GM10847 (cell line): Measurements from ENCODE around the gene IRS1.

Experiments used
- POLR2A ChIP-seq: IDR thresholded peaks from 2 replicates; pipeline ENCODE4 v1.6.1; 2011; ENCODE audit not compliant: insufficient read length; ENCODE audit errors: extremely low read depth

IRS1 gene

GRCh38 chr2:226733189-226733858, 66.3 kb downstream of the IRS1 start:
- TF ChIP-seq POLR2A: no peak

- TF ChIP-seq POLR2A: no peak
These were observed 67.0 kb downstream of the IRS1 start for GRCh38 chr2:226732478-226733188.

- no peak for TF ChIP-seq POLR2A
These were observed 69.1 kb downstream of the IRS1 start for GRCh38 chr2:226730481-226730880.

- no peak for TF ChIP-seq POLR2A
These were observed 70.6 kb downstream of the IRS1 start for GRCh38 chr2:226728996-226729395.

GRCh38 chr2:226727251-226727650, 72.4 kb downstream of the IRS1 start:
- no peak for TF ChIP-seq POLR2A

- TF ChIP-seq POLR2A: no peak
These were observed 73.1 kb downstream of the IRS1 start for GRCh38 chr2:226726546-226726945.

- no peak for TF ChIP-seq POLR2A
These were observed 74.3 kb downstream of the IRS1 start for GRCh38 chr2:226725126-226725860.

GRCh38 chr2:226721541-226721940, 78.1 kb downstream of the IRS1 start:
- TF ChIP-seq POLR2A: no peak

GRCh38 chr2:226720948-226721347, 78.7 kb downstream of the IRS1 start:
- TF ChIP-seq POLR2A: no peak

GRCh38 chr2:226717719-226718118, 81.9 kb downstream of the IRS1 start:
- TF ChIP-seq POLR2A: no peak

GRCh38 chr2:226716126-226716525, 83.5 kb downstream of the IRS1 start:
- no peak for TF ChIP-seq POLR2A

- TF ChIP-seq POLR2A: no peak
These were observed 84.2 kb downstream of the IRS1 start for GRCh38 chr2:226715347-226715990.

GRCh38 chr2:226712941-226713340, 86.7 kb downstream of the IRS1 start:
- no peak for TF ChIP-seq POLR2A

GRCh38 chr2:226711606-226712296, 87.9 kb downstream of the IRS1 start:
- TF ChIP-seq POLR2A: no peak

- TF ChIP-seq POLR2A: no peak
These were observed 92.1 kb downstream of the IRS1 start for GRCh38 chr2:226707499-226707898.
